ENCODE measurements around the gene CDV3.

The CDV3 gene

GRCh38 chr3:133568294-133569014 lies 5.0 kb upstream of the CDV3 start:
- DNase-seq (ENCODE audit: low read depth in 1 of 2, low spot score in 1 of 2) = no peak

GRCh38 chr3:133570139-133570936 lies 3.1 kb upstream of the CDV3 start:
- DNase-seq (ENCODE audit: low read depth in 1 of 2, low spot score in 1 of 2) = no peak

- no peak for DNase-seq (ENCODE audit: low read depth in 1 of 2, low spot score in 1 of 2)
Observed at GRCh38 chr3:133570937-133571320, 2.6 kb upstream of the CDV3 start.

GRCh38 chr3:133572158-133573053 lies 1.1 kb upstream of the CDV3 start:
- no peak for DNase-seq (ENCODE audit: low read depth in 1 of 2, low spot score in 1 of 2)

GRCh38 chr3:133573054-133573628 lies 345 bp upstream of the CDV3 start:
- DNase-seq (ENCODE audit: low read depth in 1 of 2, low spot score in 1 of 2) = peak; percentile 99 to 100

- peak; percentile 45 to 54 for DNase-seq (ENCODE audit: low read depth in 1 of 2, low spot score in 1 of 2)
Observed at GRCh38 chr3:133574260-133574881, 885 bp downstream of the CDV3 start.

- DNase-seq (ENCODE audit: low read depth in 1 of 2, low spot score in 1 of 2) = no peak
Observed at GRCh38 chr3:133575086-133575485, 1.6 kb downstream of the CDV3 start.

- no peak for DNase-seq (ENCODE audit: low read depth in 1 of 2, low spot score in 1 of 2)
Observed at GRCh38 chr3:133576169-133576568, 2.7 kb downstream of the CDV3 start.

- DNase-seq (ENCODE audit: low read depth in 1 of 2, low spot score in 1 of 2) = no peak
Observed at GRCh38 chr3:133578548-133579191, 5.2 kb downstream of the CDV3 start.

- DNase-seq (ENCODE audit: low read depth in 1 of 2, low spot score in 1 of 2) = no peak
Observed at GRCh38 chr3:133583396-133583795, 9.9 kb downstream of the CDV3 start.

- no peak for DNase-seq (ENCODE audit: low read depth in 1 of 2, low spot score in 1 of 2)
Observed at GRCh38 chr3:133588035-133588434, 14.5 kb downstream of the CDV3 start.

GRCh38 chr3:133588784-133589465 lies 15.4 kb downstream of the CDV3 start:
- DNase-seq (ENCODE audit: low read depth in 1 of 2, low spot score in 1 of 2) = no peak

- no peak for DNase-seq (ENCODE audit: low read depth in 1 of 2, low spot score in 1 of 2)
Observed at GRCh38 chr3:133589503-133589902, 16.0 kb downstream of the CDV3 start.

GRCh38 chr3:133591271-133591742 lies 17.8 kb downstream of the CDV3 start:
- DNase-seq (ENCODE audit: low read depth in 1 of 2, low spot score in 1 of 2) = no peak

- no peak for DNase-seq (ENCODE audit: low read depth in 1 of 2, low spot score in 1 of 2)
Observed at GRCh38 chr3:133592843-133593242, 19.4 kb downstream of the CDV3 start.

- DNase-seq (ENCODE audit: low read depth in 1 of 2, low spot score in 1 of 2) = no peak
Observed at GRCh38 chr3:133593243-133593642, 19.8 kb downstream of the CDV3 start.

GRCh38 chr3:133595341-133595740 lies 21.9 kb downstream of the CDV3 start:
- DNase-seq (ENCODE audit: low read depth in 1 of 2, low spot score in 1 of 2) = no peak

GRCh38 chr3:133598405-133598804 lies 24.9 kb downstream of the CDV3 start:
- no peak for DNase-seq (ENCODE audit: low read depth in 1 of 2, low spot score in 1 of 2)

GRCh38 chr3:133599280-133599679 lies 25.8 kb downstream of the CDV3 start:
- DNase-seq (ENCODE audit: low read depth in 1 of 2, low spot score in 1 of 2) = no peak

All from stimulated activated CD4-positive, alpha-beta T cell treated with anti-CD3 and anti-CD28 coated beads, Interleukin-15, amount 100 ng/mL, for 1 hour (primary cell).